IMR-90 (cell line): Measurements from ENCODE around the gene KRTAP5-9.

ENCODE experiments used
- CTCF ChIP-seq: conservative IDR thresholded peaks from 2 replicates; pipeline ENCODE4 v1.5.1; 2012; ENCODE audit warnings: mild to moderate bottlenecking, low read depth, low read length, improper control_type of control experiment
- MXI1 ChIP-seq: IDR thresholded peaks from 2 replicates; pipeline ENCODE4 v1.6.1; 2012; ENCODE audit warnings: low read depth, mild to moderate bottlenecking, low read length, moderate library complexity, borderline replicate concordance
- NFE2L2 ChIP-seq: fragments of 150-350 bp; IDR thresholded peaks from 2 replicates; pipeline ENCODE4 v1.6.1; 2016; ENCODE audit warnings: low read depth, mild to moderate bottlenecking, low read length
- POLR2A ChIP-seq: IDR thresholded peaks from 2 replicates; pipeline ENCODE4 v1.6.1; 2012; ENCODE audit warnings: mild to moderate bottlenecking, low read depth, low read length

- TF ChIP-seq CTCF (no peak), POLR2A (no peak), MXI1 (no peak), NFE2L2 (no peak)
These were observed 9.6 kb upstream of the KRTAP5-9 start for GRCh38 chr11:71538666-71538990.
